Fibroblast of skin of back (primary cell): ENCODE data around the gene KPNB1.
"Not testable (repeated sequence)": the region's sequence is repeated elsewhere in the genome, so short reads cannot be mapped to it uniquely, and the experiment has no call there.

Source experiments
- DNase-seq: peaks from one replicate; pipeline ENCODE4 v3.0.0-alpha.2; 2013

The KPNB1 gene

DNA sequence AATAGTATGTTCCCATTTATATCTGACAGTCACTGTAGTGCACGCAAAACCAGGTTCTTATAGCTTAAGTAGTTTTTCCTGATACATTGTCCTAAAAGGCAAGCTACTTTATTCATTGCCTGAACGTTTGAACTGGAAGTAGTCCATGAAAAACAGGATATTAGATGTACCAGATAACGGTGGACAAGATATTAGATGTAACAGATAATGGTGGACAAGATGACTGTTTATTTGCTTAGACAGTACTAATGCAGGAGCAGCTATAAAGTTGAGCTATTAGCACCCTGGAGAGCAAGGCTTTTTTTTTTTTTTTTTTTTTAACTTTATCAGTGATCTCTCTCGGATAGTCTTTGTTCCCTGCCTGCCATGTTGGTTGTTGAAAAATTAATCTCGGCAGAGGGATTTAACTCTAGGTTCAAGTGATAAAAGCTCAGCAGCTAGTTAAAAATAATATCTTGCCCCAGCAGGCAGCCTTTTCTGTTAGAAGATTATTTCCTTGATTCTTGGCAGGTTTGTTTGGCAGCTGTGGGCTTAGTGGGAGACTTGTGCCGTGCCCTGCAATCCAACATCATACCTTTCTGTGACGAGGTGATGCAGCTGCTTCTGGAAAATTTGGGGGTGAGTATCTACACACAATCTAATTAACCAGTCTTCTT is 26.9 kb downstream of the KPNB1 start:
- DNase-seq = no peak

DNA sequence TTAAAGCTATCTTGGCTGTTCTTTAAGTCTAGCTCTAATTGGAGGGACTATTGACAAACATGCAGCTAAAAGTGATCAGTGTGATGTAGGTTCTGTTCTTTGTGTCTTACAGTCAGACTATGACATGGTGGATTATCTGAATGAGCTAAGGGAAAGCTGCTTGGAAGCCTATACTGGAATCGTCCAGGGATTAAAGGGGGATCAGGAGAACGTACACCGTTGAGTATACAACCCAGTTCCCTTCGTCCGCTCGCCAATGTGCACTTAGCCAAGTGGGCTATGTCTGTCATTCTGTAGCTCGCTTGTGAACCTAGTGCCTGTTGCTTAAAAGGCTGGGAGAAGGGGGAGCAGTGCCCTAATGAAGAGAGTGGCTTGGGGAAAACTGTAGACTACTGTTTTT is 28.5 kb downstream of the KPNB1 start:
- no peak for DNase-seq

DNA sequence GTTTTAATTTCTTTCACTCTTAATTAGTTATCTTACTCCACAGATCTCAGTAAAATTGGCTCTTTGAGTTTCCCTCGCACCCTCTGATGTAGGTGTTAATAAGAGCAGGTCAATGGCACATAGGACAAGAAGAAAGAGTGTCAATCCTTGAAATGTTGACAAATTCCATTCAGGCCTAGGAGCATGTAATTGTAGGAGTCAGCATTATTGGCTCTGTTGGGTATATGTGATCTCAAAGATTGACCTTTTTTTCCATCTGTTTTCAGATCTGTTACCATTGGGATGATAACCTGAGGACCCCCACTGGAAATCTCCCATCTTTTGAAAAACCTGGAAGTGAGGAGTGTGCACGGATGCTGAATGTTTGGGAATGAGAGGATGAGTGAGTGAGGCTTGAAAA is 32.4 kb downstream of the KPNB1 start:
- no peak for DNase-seq

DNA sequence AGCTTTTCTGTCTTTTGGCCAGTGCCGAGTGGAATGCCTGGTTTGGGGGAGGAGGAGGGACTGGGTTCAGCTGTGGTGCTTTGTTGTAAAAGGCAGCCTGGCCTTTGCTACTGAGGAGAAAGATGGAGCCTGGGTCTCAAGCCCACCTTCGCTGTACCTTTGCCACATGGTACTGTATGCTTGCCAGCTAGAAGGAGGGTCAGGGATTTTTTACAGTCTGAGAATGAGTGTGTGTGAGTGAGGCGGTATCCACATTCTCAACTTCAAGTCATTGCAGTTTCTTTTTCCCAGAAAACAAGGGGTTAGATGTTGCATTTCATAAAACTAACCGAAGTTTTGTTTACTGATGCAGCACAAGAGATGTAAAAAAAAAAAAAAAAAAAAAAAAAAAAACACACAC is 33.0 kb downstream of the KPNB1 start:
- DNase-seq = not testable (repeated sequence)

DNA sequence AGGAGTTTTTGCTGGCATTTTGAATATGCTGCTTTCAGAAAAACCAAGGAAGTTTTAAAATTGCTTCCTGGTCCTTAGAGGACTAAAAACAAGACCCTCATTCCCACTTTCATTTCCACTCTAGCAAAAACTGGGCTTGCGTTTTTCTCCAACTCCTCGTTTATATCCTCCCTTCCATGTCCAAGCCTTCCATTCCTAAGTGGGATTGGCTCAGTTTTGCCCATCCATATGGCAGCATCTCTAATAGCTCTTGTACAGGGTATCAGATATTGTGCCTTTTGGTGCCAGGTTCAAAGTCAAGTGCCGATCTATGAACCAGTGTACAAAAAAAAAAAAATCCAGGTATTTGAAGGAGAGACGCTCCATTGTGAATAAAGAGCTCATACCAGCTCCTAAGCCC is 34.3 kb downstream of the KPNB1 start:
- DNase-seq = no peak

DNA sequence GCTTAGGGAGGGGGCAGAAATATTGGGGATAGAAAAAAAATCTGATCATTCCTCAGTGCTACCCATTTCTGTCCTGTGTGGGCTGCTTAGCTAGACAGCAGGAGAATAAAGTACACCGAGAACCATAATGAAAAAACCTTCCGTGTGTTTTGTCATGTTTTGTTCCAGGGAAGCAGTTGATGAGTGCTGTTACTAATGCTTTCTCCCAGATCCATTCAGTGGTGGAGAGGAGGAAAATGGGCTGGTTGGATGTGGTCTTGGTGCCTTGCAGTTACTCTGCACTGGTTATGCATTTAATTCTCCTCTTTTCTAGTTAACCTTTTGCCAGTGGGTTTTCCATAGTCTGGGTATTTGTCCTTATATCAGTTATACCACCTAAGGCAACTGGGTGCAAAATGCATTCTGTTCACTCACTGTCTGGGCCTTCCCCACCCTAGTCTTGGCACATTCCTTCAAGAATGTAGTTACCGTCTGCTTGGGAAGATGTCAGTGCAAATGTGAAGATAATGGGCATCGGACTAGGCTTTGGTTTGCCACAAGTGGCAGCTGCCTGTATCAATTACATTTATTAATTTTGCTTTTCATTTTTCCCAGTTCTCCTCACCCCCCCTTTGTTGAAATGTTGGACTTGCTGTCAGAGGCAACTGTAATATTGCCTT is 34.9 kb downstream of the KPNB1 start:
- no peak for DNase-seq

DNA sequence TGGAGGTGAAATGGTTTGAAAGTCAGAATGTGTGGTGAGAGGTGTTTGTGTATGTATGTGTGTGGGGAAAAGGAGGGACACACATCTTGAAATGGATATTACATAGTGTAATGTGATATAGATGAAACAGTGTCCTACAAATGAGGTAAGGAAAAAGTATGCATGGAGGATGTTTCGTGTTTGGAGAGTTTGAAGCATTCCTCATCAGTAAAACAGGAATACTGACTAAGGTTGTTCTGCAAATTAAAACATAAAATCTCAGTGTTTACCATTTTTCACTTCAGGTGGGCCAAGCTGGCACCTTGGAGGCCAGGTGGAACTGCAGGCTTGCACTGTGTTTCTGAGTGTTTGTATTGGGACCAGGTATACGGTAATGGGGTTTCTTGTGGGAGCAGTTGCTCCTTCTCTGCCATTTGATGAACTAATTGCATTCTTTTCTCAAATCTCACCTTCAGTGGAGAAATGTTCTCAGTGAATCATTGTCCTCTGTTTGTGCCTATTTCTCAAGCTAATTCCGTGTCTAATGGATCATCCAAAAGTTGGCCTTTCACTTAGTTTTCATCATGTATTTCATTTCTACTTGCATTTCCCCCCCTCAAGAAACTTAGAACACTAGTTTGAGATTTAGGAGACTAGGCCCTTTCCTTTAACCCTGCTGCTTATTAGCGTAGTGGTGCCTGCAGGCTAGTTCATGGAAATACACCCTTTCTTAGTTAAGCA is 36.0 kb downstream of the KPNB1 start:
- DNase-seq = no peak

DNA sequence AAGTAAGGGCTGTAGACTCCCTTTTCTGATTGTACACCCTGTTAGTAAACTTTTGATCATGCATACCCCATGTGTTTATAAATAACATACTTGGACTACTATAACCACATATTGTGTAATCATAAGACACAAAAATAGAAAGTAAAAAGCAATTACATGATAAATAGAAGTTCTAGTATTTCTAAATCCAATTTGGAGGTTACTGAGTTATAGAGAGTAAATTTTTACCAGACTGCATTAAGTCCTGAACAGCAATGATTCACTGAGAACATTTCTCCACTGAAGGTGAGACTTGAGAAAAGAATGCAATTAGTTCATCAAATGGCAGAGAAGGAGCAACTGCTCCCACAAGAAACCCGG is 36.5 kb downstream of the KPNB1 start:
- DNase-seq = no peak

DNA sequence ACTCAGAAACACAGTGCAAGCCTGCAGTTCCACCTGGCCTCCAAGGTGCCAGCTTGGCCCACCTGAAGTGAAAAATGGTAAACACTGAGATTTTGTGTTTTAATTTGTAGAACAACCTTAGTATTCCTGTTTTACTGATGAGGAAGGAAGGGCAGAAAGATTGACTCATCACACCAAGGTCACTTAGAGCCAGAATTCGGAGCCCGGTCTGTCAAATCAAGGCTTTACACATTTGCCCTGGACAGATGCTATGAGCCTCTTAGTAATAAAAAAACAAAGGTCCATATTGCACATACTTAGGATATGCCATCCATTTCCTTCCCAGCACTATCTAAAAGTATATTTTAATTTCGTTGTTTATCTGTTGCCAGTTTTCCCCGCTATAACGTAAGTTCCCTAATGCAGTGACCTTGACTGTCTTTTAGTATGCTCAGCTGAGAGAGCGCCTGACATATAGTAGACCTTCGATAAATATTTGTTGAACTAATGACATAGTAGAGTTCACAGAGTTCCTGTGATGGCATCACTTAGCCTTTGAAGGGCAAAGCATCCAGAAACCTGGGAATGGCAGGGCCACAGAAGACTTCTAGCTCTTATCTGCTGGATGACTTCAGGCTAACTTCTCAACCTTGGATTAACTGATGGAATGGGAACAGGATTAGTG is 37.1 kb downstream of the KPNB1 start:
- DNase-seq = no peak

DNA sequence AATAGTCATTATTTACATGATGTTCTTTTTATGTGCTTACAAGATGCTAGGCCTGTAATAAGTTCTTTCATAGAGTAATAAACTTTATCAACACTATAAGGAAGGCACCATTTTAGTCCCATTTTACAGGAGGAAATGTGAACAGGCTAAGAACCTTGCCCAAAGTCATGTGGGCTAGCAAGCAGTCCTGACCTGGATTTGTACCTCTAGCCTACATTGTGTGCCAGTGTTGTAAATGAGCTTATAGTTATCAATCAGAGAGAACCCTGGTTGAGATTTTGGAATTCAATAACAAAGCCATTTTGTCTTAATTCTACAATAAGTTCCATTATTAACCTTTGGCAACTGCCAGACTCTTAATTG is 37.6 kb downstream of the KPNB1 start:
- DNase-seq = no peak

DNA sequence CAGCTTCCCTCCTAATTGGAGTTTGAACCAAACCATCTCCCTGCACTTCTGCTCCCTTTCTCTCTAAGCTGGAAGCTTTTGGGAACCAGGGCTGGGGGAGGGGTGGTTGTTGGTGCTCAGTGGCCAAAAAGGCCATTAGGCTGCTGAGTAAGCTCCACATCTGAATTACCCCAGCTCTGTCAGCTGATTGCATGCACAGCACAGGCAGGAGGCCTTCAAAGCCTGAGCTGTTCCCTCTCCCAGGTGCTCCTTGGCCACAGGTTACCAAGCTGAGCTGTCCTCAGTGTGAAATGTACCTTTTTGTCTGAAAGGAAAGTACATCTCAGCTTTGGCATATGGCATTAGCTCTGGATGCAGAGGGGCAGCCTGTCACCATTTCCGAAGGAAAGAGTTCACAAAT is 38.0 kb downstream of the KPNB1 start:
- no peak for DNase-seq

DNA sequence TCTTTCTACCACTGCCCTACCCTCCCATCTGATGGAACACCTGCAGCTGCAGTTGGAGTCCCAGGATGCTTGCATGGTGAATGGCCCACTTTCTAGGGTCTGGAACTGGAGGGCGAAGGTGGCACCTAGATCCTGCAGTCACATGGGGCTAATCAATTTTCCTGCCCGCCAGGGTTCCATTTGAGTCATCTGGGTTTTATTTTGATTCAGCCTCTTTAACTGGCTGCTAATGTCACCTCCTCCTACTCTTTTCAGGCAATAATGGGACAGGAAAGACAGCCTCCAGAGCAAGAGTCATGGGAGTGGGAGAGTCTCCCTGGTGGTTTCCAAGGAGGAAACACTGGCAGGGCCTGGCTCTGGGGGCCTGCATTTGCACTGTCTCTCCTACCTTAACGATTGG is 40.4 kb downstream of the KPNB1 start:
- no peak for DNase-seq

DNA sequence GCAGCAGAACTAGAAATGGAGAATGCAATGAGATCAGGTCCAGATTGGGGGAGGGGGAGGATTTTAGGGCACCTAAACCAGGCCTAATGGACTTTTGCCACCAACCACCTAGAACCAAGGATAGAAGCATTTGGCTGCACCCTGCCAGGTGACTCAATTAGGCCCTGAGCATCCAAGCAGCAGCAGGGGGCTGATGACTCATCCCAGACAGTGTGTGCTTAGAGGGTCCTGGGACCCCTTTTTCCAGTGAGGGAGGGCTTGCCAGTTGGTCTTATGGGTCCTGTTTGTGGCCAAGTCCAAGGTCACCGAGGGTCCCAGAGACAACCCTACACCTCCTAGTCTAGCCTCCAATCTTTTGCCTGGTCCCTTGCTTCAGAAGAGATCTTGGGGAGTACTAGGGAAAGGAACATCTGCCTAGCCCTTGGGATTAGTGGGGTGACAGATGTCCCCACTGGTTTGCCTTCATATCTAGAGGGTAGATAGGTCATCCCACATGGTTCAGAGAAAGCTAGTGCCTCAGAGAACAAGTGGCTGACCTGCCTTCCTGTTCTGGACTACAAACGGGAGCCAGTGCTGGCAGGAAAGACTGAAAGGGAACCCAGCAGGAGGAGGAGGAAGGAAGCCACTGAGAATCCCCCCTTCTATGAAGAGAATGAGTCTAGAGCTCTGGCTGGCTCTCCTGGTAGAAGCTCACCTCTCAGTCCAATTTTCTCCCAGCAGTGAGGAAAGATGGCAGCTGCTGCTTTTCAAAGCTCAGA is 42.6 kb downstream of the KPNB1 start:
- no peak for DNase-seq

DNA sequence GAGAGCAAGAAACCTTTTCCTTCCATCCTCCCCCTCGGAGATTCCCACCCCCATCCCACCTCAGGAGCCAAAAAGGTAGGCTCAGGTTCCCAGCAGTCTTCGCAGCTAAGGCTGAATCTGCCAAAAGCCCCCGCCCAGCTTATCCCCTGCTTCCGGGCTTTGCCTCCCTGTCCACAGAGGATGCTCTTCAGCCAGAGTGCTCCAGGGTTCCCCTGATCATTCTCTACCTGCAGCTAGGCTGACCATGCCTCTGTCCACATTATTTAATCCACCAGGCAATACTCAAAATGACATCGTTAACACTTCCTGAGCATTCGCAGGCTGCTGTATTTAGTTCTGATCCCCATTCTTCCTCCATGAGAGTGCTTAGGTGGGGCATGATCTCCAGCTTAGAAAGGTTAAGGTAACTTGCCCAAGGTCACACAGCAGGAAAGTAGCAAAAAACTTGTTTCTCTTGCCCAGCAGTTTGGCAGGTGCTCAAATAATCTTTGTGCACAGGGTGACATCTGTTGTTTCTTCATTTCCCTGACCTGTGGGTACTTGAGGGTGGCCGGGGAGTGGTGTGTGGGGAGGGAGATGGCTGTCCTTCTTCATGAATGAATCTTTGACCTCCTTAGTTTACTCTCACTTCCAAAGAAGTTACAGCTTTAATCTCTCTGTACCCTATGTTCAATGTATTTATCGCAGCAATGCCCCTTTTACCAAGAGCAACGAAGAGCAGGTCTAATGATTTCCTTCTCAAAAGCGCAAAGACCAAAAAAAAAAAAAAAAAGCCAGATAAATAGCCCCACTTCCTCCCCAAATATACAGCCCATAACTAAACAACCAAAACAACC is 43.4 kb downstream of the KPNB1 start:
- DNase-seq = no peak

DNA sequence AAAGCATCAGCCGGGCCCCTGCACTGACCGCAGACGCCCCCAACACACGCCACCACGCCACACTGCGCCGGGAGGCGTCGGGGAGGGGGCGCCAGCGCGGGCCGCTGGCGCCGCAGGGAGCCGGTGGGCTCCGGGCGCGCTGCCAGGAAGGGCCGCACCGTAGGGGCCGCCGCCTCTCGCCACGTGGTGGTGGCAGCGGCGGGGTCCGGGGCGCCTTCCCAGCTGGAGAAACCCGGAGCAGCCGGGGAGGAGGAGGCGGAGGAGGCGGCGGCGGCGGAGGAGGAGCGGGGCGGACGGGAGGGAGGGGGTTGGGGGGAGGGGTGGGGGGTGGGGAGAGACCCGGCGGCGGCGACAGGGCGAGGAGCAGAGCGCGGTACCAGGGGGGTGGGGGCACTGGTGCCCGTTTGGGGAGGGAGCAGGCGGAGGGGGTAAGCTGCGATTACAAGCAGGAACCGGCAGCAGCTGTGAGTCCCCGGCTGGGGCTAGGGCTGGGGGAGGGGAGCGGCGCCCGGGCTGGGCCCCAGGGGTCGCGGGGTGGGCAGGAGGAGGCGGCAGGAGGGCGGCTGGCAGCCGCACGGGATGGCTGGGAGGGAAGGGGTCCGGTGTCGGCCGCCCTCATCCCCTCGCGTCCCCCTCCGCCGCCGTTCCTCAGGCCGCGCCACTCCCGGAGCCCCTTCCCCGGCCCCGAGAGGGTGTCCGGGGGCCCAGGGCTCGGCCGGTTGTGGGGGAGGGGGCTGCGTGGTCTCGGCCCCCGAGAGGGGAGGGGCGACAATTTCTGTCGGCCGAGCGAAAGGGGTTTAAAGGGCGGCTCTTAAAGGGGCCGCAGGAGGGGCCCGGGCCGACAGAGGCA is 44.2 kb downstream of the KPNB1 start, which contains the start of gene TBKBP1:
TSS of gene TBKBP1 (plus strand) at position 431 of the 850 bp plus-strand sequence. CDS start 1,952 bp downstream, outside the sequence.
- peak; percentile 66 for DNase-seq

DNA sequence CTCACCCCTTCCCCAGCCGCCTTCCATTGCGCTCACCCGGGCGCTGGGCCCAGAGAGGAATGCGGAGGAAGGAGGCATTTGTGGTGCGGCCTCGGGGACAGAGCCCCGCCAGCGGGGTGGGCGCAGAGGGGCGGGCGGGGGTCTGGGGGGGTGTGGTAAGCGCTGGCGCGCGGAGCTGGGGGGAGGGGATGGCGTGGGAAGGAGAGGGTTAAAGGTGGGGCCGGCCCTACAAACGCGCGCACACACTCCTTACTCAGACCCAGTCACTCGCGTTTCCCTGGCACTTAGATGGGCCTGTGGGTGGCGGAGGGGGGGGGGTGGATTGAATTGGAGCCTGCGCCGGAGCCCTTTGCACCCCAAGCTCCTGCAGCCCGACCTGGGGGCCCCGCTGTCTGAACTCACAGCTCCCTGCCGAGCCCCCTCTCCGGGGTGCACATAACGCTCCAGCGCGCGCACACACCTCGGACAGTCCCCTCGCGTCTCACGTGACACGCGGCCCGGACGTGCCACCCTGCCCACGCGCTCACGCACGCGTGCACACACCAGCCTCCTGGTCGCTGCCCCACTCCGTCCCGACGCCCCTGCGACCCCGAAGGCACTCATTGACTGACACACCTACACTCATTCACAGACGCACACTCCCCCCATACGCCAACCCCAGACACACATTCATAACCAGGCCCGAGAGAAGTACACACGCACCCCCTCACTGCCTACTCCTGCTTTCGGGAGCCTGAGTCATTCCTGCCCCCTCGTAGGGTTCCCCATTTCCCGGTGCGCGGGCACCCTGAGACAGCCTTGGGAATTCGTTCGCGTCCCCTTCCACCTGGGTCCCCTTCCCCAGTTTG is 45.1 kb downstream of the KPNB1 start:
- DNase-seq = peak; percentile 42

DNA sequence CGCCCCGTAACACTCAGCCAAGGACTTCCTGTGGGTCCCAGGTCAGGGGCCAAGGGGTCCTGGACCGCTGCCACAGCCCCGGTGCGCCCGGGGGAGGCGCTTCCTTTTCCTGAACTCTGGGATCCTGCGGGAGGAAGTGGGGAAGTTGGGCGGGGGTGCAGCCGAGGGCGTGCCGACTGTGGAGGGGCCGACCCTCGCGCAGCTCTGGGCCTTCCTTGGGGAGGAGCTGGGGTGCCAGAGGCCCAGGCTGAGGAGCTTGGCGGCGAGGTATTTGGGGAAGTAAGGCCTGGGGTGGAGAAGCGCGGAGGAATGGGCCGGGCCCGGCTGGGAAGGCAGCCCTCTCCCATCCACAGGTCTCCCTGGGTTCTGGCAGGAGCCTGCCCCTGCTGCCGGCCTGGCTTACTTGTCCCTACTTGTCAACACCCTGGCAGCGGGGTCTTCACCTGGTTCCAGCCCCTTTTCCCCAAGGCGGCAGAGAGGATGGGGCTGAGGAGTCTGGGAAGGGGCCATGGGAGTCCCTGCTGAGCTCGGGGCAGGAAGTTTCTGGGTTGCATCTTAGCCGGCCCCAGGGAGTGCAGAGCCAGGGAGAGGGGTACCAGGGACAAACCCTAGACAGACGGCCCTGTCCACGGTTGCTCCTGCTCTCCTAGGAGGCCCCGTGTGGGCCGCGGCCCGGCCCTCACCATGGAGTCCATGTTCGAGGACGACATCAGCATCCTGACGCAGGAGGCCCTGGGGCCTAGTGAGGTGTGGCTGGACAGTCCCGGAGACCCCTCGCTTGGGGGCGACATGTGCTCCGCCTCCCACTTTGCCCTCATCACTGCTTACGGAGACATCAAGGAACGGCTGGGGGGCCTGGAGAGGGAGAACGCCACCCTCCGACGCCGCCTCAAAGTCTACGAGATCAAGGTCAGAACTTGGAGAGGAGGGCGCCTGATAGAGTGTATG is 46.0 kb downstream of the KPNB1 start:
- peak; percentile 22 for DNase-seq
